Right ventricle myocardium superior (tissue), 1 donor: ENCODE measurements around the gene PIP4P1. TPM values are rescaled to one million over a fixed set of nuclear protein-coding genes. Genes with fewer than 3 reads are reported as not detected.
"Not testable (repeated sequence)": the region's sequence is repeated elsewhere in the genome, so short reads cannot be mapped to it uniquely, and the experiment has no call there.

Experiments
- ATAC-seq: fragments of 200-7000 bp; cut with Tn5 transposase; one replicate; pipeline ENCODE4 v1.9.1; 2020; ENCODE audit warnings: mild to moderate bottlenecking; ENCODE audit not compliant: poor library complexity
- DNase-seq: peaks from one replicate; pipeline ENCODE4 v3.0.0-alpha.2; 2020
- intact Hi-C: fragments of 100-400 bp; cut with DNase I; formaldehyde crosslinking; loops from one replicate; pipeline ENCODE4 v1.11.2; 2022
- total RNA-seq: library from RNA; stranded (reverse); fragmentation: NEBNext Ultra II Directional; extraction: Animal tissue kit (Norgen Biotek cat#: 25700); gene quantifications from one replicate; pipeline ENCODE4 v1.2.1, GENCODE V29; 2021
- donor health status: DM: no; HTN: yes; CAD: no; lungs with severe emphysema.

Gene PIP4P1
- total RNA-seq, 1 donor from 2014 or later, result 18.4 TPM

DNA sequence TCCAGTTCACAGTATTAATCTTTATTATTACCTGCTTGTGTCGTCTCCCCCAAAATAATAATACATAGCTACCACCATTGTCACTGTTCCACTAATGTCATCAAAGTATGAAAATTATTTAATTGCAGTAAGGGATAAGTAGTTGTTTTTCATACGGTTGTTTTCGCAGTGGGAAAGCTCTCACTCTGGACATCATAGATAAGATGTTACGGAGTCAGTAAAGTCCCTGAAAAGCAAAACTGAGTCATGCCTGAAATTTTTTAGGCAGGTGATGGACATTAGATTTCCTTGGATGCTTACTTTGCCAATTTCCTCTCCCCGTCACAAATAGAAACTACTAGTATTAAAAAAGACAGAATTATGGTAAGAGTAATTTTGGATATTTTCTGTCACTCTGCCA is 21.1 kb upstream of the PIP4P1 start:
- ATAC-seq (no peak), DNase-seq (no peak)
- intact Hi-C loops, result no loop called here

DNA sequence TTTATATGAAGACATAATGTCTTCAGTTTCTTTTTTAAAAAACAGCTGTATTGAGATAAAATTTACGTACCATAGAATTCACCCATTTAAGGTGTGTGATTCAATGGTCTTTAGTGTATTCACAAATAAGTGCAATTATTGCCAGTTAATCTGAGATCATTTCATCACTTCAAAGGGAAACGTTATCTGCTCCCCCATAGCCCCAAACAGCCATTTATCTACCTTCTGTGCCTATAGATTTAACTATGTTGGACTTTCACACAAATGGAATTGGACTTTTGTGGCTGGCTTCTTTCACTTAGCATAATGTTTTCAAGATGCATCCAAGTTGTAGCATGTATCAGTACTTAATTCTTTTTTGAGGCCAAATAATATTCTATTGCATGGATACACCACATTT is 17.7 kb upstream of the PIP4P1 start:
- intact Hi-C loops, result no loop called here
- ATAC-seq, result no peak
- no peak for DNase-seq

DNA sequence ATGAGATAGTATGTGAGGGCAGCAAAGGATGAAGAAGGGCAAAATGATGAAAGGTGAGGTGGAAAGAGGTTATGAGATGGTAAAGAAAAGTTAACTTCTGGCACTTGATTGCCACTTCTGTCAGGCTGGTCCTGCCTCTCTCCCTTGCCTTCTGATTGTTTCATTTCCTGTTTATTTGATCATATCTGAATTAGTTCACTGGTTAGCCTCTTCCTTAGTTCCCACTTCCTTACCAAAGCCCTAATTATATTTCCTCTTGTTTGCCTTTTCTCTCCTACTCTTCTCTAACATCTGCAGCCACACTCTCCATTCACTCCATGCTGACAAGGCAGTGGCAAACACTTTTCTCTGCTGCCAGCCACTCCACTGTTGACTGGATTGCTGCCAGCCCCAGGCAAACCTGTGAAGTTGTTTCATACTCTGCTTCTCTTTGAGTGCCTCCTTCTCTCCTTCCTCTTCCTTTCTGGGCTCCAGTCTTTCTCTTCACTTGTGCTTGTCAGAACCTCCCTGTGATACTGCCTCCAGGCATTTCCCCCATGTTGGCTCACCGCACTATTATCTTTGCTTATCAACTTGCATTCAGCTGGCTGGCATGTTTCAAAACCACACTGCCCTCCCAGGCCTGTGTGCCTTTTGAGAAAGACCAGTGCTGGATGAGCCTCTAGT is 16.1 kb upstream of the PIP4P1 start:
- intact Hi-C loops, result no loop called here
- DNase-seq (peak; percentile 73), ATAC-seq (peak; percentile 88)

DNA sequence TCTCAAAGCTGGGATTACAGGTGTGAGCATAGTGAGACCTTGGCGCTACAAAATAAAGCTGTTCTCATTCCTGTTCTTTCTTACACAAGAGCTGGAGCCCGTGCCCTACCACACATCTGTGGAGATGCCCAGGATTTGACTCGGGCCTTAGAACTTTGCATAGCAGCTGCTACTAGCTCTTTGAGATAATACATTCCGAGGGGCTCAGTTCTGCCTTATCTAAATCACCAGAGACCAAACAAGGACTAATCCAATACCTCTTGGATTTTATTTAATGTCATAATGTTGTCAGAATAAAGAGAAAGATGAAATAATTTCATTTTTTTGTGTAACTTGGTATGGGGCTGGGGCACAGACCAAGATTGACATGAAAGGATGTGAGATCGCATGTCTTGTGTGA is 15.5 kb upstream of the PIP4P1 start:
- no peak for ATAC-seq
- DNase-seq, result no peak
- intact Hi-C loops, result no loop called here

DNA sequence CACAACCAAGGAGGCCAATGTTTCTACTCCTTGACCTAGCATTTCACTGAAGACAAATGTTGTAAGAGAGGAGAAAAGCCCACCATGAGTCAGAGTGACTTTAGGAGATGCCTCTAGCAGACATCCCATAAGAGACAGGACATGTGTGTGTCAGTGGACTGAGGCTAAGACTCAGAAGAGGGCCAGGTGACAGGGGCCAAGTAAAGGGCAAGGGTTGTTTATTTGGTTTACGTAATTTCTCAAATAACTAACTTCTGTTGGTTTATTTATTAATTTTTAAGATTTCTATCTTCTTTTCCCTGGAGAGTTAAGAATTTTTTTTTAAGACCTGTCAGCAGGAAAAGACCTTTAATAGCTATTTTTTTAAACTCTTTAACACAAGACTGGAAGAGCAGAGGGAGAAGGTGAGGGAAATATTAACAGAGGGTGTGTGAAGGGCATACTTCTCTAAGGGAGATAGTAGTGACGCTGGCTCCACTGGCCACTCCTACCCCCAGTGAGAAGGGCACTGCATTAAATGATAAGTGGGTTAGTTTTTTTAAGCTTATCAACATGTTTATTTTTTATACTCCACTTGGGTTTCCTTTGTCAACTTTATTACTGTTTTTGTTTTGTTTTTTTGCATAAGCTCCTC is 11.4 kb upstream of the PIP4P1 start:
- no peak for DNase-seq
- ATAC-seq, result no peak
- intact Hi-C loops, result no loop called here

DNA sequence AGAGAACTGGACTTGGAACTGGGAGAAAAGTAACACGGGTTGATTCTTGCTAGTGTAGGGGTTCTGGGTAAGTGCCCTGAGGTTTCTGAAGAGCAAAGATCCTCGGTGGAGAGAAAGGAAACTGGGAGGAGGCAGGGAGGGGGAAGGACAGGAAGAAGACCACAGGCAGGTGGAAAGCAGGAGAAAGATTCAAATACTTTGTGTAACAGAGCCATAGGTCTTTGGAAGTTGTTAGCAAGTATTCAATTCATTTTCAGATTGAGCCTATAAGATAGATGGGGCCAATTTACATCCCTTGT is 9.3 kb upstream of the PIP4P1 start:
- no peak for ATAC-seq

DNA sequence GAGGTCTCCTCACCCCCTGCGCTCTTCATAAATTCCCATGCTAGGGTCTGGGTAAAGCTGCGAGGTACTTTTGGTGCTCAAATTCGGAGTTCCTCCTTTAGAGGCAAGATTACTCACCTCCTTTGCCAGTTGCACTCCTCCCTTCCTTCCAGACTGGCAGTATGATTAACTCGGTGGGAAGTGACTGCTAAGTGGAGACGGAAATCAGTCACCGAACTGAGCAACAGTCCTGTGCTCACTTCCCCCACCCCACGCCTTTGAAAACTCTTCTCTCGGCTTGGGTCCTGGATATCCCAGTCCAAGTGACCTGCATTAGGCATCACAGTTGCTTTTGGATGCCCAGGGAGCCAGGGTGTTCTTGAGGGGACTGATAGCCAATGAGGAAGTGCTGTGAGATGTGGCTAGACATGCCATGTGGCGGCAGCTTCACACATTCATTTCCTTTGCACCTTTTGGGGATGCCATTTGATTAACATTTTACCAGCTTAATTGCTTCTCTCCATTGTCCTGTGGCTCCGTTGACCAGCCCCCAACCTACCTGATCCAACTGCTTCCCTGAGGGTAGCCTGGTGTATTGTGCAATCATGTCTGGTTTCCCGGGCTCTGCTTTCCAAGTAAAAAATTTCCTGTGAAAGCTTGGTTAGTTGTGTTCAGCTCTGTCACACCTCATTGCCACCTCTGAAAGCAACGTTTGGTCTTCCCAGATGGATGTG is 8.8 kb upstream of the PIP4P1 start:
- ATAC-seq (peak; percentile 52), DNase-seq (no peak)
- intact Hi-C loops, result no loop called here

More for the DNA sequence above, 9.3 kb upstream of the PIP4P1 start:
- no peak for DNase-seq
- intact Hi-C loops, result no loop called here

DNA sequence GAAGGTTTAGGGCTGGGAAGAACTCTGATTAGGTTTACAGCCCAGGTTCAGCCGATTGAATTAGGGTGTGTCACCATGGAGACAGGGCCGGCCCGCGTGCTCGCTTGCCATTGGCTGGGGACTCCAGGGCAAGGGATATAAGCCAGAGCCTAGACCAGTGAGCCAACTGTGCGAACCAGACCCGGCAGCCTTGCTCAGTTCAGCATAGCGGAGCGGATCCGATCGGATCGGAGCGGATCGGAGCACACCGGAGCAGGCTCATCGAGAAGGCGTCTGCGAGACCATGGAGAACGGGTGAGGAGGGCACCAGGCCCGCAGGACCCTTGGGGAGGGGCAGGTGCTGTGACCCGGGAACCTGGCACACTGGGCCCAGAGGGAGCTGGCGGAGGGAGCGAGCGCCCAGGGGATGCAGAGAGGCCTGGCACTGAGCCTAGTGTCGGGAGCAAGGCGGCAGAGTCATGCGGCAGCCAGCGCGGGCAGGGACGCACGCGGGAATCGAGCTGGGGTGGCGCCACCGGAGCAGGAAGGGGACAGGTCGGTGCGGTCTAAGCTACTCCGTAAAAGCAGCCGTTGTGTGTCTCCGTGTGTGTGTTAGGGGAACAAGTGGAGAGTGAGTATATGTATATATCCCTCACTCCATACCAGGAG is 8.1 kb upstream of the PIP4P1 start, which contains the start of gene PNP:
Gene PNP, plus strand, starts transcription at position 165 of the 648 bp plus-strand sequence. Its CDS starts 119 bp downstream, at position 284.
- peak; percentile 91 for DNase-seq
- ATAC-seq, result peak; percentile 98
- intact Hi-C loops, result no loop called here

DNA sequence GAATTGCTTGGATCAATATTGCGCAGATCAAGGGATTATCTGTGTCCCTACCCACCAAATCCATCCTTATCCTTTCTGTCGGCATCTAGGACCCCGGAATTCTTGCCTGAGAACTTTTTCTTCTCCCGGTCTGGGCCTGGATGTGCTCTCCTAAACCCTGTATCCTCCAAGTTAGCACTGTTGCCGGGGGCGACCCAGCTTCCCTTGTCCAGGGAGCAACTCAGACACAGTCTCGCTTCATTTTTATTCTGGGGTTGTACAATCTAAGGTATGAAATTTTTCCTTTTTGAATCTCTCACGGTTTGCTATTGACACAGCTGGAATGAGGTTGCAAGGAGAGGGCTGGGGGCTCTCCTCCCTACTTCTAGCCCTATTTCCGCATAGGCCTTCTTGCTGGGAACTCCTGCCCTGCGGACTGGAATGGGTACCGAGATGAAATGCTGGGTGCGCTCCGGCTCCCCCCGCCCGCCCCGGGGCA is 7.6 kb upstream of the PIP4P1 start:
- intact Hi-C loops, result no loop called here
- DNase-seq (peak; percentile 46), ATAC-seq (no peak)

DNA sequence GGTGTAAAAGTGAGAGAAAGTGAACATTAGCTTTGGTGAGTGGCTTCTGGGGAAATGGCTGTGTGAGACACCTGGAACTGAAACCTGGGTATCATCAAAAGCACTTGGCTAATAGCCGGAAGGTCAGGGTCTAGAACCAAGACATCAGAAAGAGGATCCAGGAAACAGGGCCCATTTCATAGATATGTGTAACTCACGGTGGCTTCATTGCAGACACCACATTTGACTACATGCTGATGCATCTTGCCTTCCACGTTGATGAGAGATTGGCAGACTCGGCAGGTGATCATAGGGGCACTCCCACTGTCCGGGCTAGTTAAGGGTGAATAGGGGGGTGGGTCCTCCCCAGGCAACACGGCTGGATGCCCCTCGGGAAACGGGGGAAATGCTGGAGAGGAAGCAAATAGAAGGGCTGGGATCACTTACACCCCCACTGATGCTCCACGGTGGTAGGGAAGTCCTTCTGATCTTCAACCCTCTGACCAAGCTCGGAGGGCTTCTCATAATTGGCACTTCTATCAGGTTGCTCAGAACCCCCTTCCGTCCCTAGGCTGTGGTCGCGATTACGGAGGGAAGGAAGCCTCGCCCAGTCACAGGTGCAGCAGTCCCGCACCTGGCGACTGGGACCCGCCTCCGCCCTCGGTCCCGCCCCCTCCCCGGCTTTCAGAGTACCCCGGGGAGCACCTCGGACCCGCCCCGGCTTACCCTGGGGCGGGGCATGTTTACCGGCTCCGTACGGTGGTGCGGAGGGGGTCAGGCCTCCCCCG is 593 bp downstream of the PIP4P1 start:
- intact Hi-C loops, result no loop called here
- ATAC-seq, result no peak
- DNase-seq, result no peak

DNA sequence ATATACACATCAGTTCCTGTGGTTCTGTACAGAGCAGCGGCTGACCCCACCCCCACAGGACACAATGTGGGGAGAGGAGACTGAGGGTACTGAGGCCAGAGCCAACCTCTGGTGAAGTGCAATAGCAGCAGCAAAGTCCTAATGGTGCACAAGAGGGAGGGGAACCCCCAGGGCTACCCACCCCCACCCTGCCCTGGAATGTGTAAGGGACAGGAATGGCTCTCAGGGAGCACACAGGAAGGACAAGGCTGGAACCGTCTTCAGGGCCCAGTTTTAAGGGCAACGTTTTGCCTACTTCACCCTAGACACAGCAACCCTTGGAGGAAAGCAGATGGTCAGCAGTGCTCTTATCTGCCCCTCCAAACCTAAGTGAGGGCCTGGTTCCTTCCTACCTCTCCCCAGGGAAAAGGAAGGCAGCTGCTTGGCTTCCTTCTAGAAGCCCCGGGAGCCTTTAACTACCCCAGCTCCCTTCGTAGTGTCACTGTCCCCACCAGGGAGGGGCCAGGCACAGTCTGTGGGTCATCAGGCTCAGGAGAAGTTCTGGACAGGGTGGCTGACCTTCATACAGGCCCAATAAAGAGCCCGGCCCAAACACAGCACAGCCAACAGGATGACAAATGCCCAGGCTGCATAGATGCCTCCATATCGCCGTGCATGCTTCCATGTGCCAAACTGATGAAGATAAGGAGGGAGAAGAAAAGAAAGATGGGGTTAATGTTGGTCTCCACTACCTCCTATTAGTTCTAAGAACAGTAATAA is 3.0 kb downstream of the PIP4P1 start:
- ATAC-seq, result no peak
- no peak for DNase-seq
- intact Hi-C loops, result loop anchor here (5.0 to 10.0 kb wide), 2 partner anchors 41 to 113 kb away; partner anchors contain the start of gene PARP2

DNA sequence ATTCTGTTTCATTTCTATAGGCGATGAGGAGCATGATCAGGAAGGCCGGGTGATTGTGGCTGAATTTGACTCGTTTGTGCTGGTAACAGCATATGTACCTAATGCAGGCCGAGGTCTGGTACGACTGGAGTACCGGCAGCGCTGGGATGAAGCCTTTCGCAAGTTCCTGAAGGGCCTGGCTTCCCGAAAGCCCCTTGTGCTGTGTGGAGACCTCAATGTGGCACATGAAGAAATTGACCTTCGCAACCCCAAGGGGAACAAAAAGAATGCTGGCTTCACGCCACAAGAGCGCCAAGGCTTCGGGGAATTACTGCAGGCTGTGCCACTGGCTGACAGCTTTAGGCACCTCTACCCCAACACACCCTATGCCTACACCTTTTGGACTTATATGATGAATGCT is 4.3 kb downstream of the PIP4P1 start:
- intact Hi-C loops, result loop anchor here (5.0 to 10.0 kb wide), 2 partner anchors 40 to 112 kb away; partner anchors contain the start of gene PARP2
- no peak for DNase-seq
- no peak for ATAC-seq

DNA sequence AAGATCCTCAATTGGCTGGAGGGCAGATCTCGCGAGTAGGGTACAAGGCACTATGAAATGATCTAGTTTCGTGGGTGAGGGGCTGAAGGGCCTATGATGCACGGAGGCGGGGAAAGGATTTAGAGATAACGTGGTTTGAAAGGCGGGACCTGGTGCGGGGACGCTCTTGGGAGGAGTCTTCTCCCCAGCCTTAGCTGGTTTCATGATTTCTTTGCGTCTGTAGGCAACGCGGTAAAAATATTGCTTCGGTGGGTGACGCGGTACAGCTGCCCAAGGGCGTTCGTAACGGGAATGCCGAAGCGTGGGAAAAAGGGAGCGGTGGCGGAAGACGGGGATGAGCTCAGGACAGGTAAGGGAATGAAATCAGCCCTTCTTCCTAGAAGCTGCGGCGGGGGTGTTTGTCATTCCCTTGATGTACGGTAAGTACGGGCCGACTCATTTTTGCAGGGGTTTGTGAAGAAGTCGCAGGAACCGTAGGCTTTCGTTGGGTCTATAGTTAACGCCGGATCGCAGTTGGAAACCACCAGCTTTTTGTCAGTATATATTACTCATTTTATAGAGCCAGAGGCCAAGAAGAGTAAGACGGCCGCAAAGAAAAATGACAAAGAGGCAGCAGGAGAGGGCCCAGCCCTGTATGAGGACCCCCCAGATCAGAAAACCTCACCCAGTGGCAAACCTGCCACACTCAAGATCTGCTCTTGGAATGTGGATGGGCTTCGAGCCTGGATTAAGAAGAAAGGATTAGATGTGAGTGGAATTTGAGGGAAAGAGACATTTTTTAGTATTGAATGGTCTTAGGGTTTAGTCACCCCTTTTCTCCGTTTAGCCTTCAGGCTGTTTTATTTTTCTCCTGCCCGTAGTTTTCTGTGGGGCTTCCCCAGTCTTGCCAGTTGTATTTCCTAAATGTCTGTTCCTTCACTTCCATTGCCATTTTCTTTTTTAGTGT is 5.6 kb downstream of the PIP4P1 start:
- intact Hi-C loops, result loop anchor here (5.0 to 10.0 kb wide), 2 partner anchors 38 to 111 kb away; partner anchors contain the start of gene PARP2
- DNase-seq (peak; percentile 58), ATAC-seq (peak; percentile 55)

DNA sequence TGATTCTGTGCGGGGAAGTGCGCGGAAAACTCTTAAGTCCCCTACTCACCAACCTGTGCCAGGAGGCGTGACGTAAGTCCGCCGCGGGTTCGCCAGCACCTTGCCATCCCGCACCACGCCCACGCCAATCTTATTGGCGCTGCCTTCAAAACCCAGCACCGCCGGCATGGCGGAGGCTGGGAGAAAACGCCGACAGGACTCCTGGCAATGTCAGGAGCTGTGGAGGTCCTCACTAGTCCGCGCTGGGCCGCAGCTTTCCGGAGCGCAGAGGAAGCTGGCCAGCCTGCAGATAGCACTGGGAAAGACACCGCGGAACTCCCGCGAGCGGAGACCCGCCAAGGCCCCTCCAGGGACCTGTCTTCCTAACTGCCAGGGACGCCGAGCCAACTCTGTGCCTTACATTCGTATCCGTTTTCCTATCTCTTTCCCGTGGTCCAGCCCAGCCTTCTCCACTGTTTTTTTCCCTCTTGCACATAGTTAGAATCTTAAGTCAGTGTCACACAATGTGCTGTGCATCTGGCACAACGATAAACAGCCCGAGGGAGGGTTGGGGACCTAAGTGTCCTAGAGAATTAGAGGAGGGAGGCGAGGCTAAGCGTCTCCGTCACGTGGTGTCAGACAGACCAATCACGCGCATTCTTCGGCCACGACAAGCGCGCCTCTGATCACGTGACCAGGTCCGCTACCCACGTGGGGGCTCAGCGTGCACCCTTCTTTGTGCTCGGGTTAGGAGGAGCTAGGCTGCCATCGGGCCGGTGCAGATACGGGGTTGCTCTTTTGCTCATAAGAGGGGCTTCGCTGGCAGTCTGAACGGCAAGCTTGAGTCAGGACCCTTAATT is 6.5 kb downstream of the PIP4P1 start, which contains the start of the genes APEX1 and OSGEP:
Gene APEX1, plus strand, starts transcription at position 711 of the 839 bp plus-strand sequence. CDS start 420 bp downstream, outside the sequence.
Gene OSGEP, minus strand, starts transcription at position 297 of the 839 bp plus-strand sequence. Its CDS starts 129 bp downstream, at position 168.
- peak; percentile 99 for DNase-seq
- peak; percentile 96 for ATAC-seq
- intact Hi-C loops, result loop anchor here (5.0 to 10.0 kb wide), 2 partner anchors 37 to 110 kb away; partner anchors contain the start of gene PARP2

DNA sequence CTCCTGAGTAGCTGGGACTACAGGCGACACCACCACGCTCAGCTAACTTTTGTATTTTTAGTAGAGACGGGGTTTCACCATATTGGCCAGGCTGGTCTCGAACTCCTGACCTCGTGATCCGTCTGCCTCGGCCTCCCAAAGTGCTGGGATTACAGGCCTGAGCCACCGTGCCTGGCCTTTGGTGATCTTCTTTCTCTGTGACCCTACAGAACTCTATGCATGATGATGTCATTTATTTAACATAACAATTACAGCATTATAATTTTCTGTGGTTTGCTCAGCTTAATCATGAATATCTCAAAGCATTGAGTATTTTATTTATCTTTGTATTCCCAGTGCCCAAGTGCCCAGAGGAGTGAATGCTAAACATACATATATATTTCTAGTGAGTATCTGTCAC is 8.4 kb downstream of the PIP4P1 start:
- not testable (repeated sequence) for ATAC-seq, DNase-seq
- intact Hi-C loops, result loop anchor here (10.0 kb wide), 1 partner anchor 108 kb away; the partner anchor contains the start of gene PARP2
